GM12878 (cell line): ENCODE measurements around the gene SLC25A39. TPM values are rescaled to one million over a fixed set of nuclear protein-coding genes. Genes with fewer than 3 reads are reported as not detected.

Source experiments
- TAF1 ChIP-seq: IDR thresholded peaks from 2 replicates; pipeline ENCODE4 v1.6.1; 2011; ENCODE audit warnings: mild to moderate bottlenecking, low read depth, low read length, borderline replicate concordance
- ZBTB33 ChIP-seq: fragments of 450-650 bp; IDR thresholded peaks from 2 replicates; pipeline ENCODE4 v1.6.1; 2017; ENCODE audit warnings: mild to moderate bottlenecking
- ZBTB40 ChIP-seq: fragments of 450-650 bp; IDR thresholded peaks from 2 replicates; pipeline ENCODE4 v1.6.1; 2016; ENCODE audit warnings: mild to moderate bottlenecking, moderate library complexity, borderline replicate concordance
- polyA plus RNA-seq, 11 experiments: library from polyadenylated mRNA; depleted of rRNA in 4 of 11; unstranded in 6 of 11; stranded (reverse) in 5 of 11; fragments of >200 nt; fragmentation: Nextera tagmentation in 4 of 11; fragmentation: Illumina TruSeq in 1 of 11; extraction: Ambion mirVana in 4 of 11; extraction: Trizol in 1 of 11; gene quantifications; 1 replicate in 1 of 11; 2 replicates in 10 of 11; pipeline versions ENCODE4 v1.2.1 to v1.2.3, GENCODE V29; 2011 to 2016; ENCODE audit warnings: inconsistent platforms in 2 of 11, missing spikeins in 2 of 11, low read depth in 1 of 11
- total RNA-seq, 4 experiments: library from RNA; depleted of rRNA in 3 of 4; stranded (reverse); fragments of >200 nt in 3 of 4; fragmentation: Illumina TruSeq in 1 of 4; extraction: Trizol in 1 of 4; gene quantifications; 2 replicates each; pipeline versions ENCODE4 v1.2.1 to v1.2.3, GENCODE V29; 2013 to 2021

SLC25A39 gene
- total and polyA plus RNA-seq, 10 of the 15 experiments (the other 5 are each of a cell fraction or from before 2014, with no cell fraction given): 3.5 to 270 (median 150) TPM

GRCh38 chr17:44327715-44328449 is 3.3 kb upstream of the SLC25A39 start (continued):
- TF ChIP-seq ZBTB40 (no peak), ZBTB33 (no peak), TAF1 (no peak)
